SK-N-SH treated with all-trans-retinoic acid at 6 μM for 48 hours (cell line): ENCODE results near the gene USP17L20.
"Not testable (repeated sequence)": the region's sequence is repeated elsewhere in the genome, so short reads cannot be mapped to it uniquely, and the experiment has no call there.

ENCODE experiments used
- CREB5 ChIP-seq: fragments of 250-450 bp; sonication (Bioruptor Pico); IDR thresholded peaks from 2 replicates; pipeline ENCODE4 v1.5.1; 2020; ENCODE audit warnings: low read depth, mild to moderate bottlenecking, moderate library complexity
- CSRNP3 ChIP-seq: fragments of 250-450 bp; sonication (Bioruptor Pico); IDR thresholded peaks from 2 replicates; pipeline ENCODE4 v1.5.1; 2021; ENCODE audit warnings: mild to moderate bottlenecking, moderate library complexity
- ESRRG ChIP-seq: fragments of 250-450 bp; sonication (Bioruptor Pico); IDR thresholded peaks from 2 replicates; pipeline ENCODE4 v1.6.1; 2021; ENCODE audit warnings: mild to moderate bottlenecking
- OSR1 ChIP-seq: fragments of 250-450 bp; sonication (Bioruptor Pico); IDR thresholded peaks from 2 replicates; pipeline ENCODE4 v1.8.0; 2022; ENCODE audit warnings: moderate library complexity, mild to moderate bottlenecking, inconsistent platforms
- PATZ1 ChIP-seq: fragments of 250-450 bp; sonication (Bioruptor Pico); IDR thresholded peaks from 2 replicates; pipeline ENCODE4 v1.8.0; 2020; ENCODE audit warnings: mild to moderate bottlenecking, moderate library complexity, borderline replicate concordance
- PPARA ChIP-seq: fragments of 250-450 bp; sonication (Bioruptor Pico); IDR thresholded peaks from 2 replicates; pipeline ENCODE4 v1.5.0; 2020; ENCODE audit warnings: mild to moderate bottlenecking, borderline replicate concordance
- ZC3H10 ChIP-seq: fragments of 250-450 bp; sonication (Bioruptor Pico); IDR thresholded peaks from 2 replicates; pipeline ENCODE4 v1.5.1; 2021; ENCODE audit warnings: mild to moderate bottlenecking, moderate library complexity
- ZFP3 ChIP-seq: fragments of 250-450 bp; sonication (Bioruptor Pico); IDR thresholded peaks from 2 replicates; pipeline ENCODE4 v1.5.0; 2020; ENCODE audit warnings: mild to moderate bottlenecking, moderate library complexity
- ZNF70 ChIP-seq: fragments of 450-650 bp; formaldehyde crosslinking; IDR thresholded peaks from 2 replicates; pipeline ENCODE4 v1.5.0; 2020; ENCODE audit warnings: mild to moderate bottlenecking, moderate library complexity
- ZNF8 ChIP-seq: fragments of 450-650 bp; formaldehyde crosslinking; IDR thresholded peaks from 2 replicates; pipeline ENCODE4 v1.5.0; 2020; ENCODE audit warnings: mild to moderate bottlenecking, moderate library complexity

GRCh38 chr4:9247953-9248680, 9.8 kb upstream of the USP17L20 start, which contains the start of gene USP17L18:
- not testable (repeated sequence) for TF ChIP-seq PATZ1 (CRISPR knock-in tag); ZNF8 (CRISPR knock-in tag); ZC3H10; ESRRG (CRISPR knock-in tag); ZNF70; CSRNP3 (CRISPR knock-in tag); PPARA (CRISPR knock-in tag); OSR1; ZFP3; CREB5 (CRISPR knock-in tag)
